Endothelial cell (in vitro differentiated cells): Measurements from ENCODE around the gene POLD4. TPM values are rescaled to one million over a fixed set of nuclear protein-coding genes. Genes with fewer than 3 reads are reported as not detected.

Source experiments
- DNase-seq: peaks from one replicate; pipeline ENCODE4 v3.0.0; 2021; ENCODE audit warnings: low spot score
- H3K27ac Mint-ChIP-seq: one replicate; pipeline ENCODE4 v1.8.0; 2021; ENCODE audit warnings: mixed read lengths, inconsistent platforms; ENCODE audit not compliant: unreplicated experiment
- H3K27me3 Mint-ChIP-seq: one replicate; pipeline ENCODE4 v1.8.0; 2021; ENCODE audit warnings: mild to moderate bottlenecking, moderate library complexity, mixed read lengths, inconsistent platforms; ENCODE audit not compliant: unreplicated experiment
- H3K36me3 Mint-ChIP-seq: one replicate; pipeline ENCODE4 v1.8.0; 2021; ENCODE audit warnings: mild to moderate bottlenecking, low read depth, mixed read lengths, inconsistent platforms; ENCODE audit not compliant: unreplicated experiment
- H3K4me1 Mint-ChIP-seq: one replicate; pipeline ENCODE4 v1.8.0; 2021; ENCODE audit warnings: mild to moderate bottlenecking, mixed read lengths, inconsistent platforms; ENCODE audit not compliant: unreplicated experiment
- H3K4me3 Mint-ChIP-seq: one replicate; pipeline ENCODE4 v1.8.0; 2021; ENCODE audit warnings: mild to moderate bottlenecking, mixed read lengths, inconsistent platforms; ENCODE audit not compliant: unreplicated experiment
- H3K9me3 Mint-ChIP-seq: one replicate; pipeline ENCODE4 v1.8.0; 2021; ENCODE audit warnings: mixed read lengths, inconsistent platforms; ENCODE audit not compliant: unreplicated experiment
- CTCF ChIP-seq: fragments of 200-600 bp; sonication (generic); IDR thresholded peaks from one replicate; pipeline ENCODE4 v1.5.0; 2021; ENCODE audit warnings: antibody characterized with exemption; ENCODE audit not compliant: unreplicated experiment
- total RNA-seq: library from RNA; stranded (reverse); fragmentation: NEBNext Ultra II Directional; extraction: Animal tissue kit (Norgen Biotek cat#: 25700); gene quantifications from one replicate; pipeline ENCODE4 v1.2.1, GENCODE V29; 2021; ENCODE audit not compliant: unreplicated experiment

POLD4 gene
- total RNA-seq, 1 donor from 2014 or later: 92.1 TPM

GRCh38 chr11:67309661-67310061 lies 43.7 kb downstream of the POLD4 start:
- Mint-ChIP-seq H3K4me1 (no peaks in the 10 kb centered on the region), H3K27ac (peak overlapping the region; percentile 31), H3K36me3 (no peaks in the 10 kb centered on the region), H3K9me3 (no peaks in the 10 kb centered on the region), H3K27me3 (peaks cover 11% of the 10 kb centered on the region), H3K4me3 (no peak overlapping the region)
- no peak for DNase-seq
- no peak for TF ChIP-seq CTCF

GRCh38 chr11:67309166-67309565 lies 44.2 kb downstream of the POLD4 start:
- no peak for TF ChIP-seq CTCF
- Mint-ChIP-seq H3K27me3 (peaks cover 11% of the 10 kb centered on the region), H3K4me3 (no peak overlapping the region), H3K9me3 (no peaks in the 10 kb centered on the region), H3K27ac (peak overlapping the region; percentile 31), H3K4me1 (no peaks in the 10 kb centered on the region), H3K36me3 (no peaks in the 10 kb centered on the region)
- DNase-seq: no peak

- no peaks in the 10 kb centered on the region for H3K36me3 Mint-ChIP-seq
- H3K27ac Mint-ChIP-seq: no peak overlapping the region
- TF ChIP-seq CTCF: no peak
- peaks cover 11% of the 10 kb centered on the region for H3K27me3 Mint-ChIP-seq
- H3K4me3 Mint-ChIP-seq: no peak overlapping the region
- no peaks in the 10 kb centered on the region for H3K4me1 Mint-ChIP-seq
- H3K9me3 Mint-ChIP-seq: no peaks in the 10 kb centered on the region
- peak; percentile 2 for DNase-seq
These were observed 45.1 kb downstream of the POLD4 start for GRCh38 chr11:67308031-67308866.

- Mint-ChIP-seq H3K9me3 (no peaks in the 10 kb centered on the region), H3K4me1 (peaks cover 3% of the 10 kb centered on the region), H3K36me3 (no peaks in the 10 kb centered on the region), H3K4me3 (no peak overlapping the region), H3K27ac (no peak overlapping the region), H3K27me3 (peaks cover 13% of the 10 kb centered on the region)
- TF ChIP-seq CTCF: no peak
- peak; percentile 2 for DNase-seq
These were observed 45.8 kb downstream of the POLD4 start for GRCh38 chr11:67307545-67308001.

GRCh38 chr11:67306769-67307544 lies 46.4 kb downstream of the POLD4 start:
- no peak for TF ChIP-seq CTCF
- H3K4me3 Mint-ChIP-seq: no peak overlapping the region
- DNase-seq: no peak
- H3K36me3 Mint-ChIP-seq: no peaks in the 10 kb centered on the region
- peaks cover 17% of the 10 kb centered on the region for H3K27me3 Mint-ChIP-seq
- no peak overlapping the region for H3K27ac Mint-ChIP-seq
- peaks cover 7% of the 10 kb centered on the region for H3K4me1 Mint-ChIP-seq
- no peaks in the 10 kb centered on the region for H3K9me3 Mint-ChIP-seq
